Progenitor cell of endocrine pancreas (in vitro differentiated cells): ENCODE measurements around the gene NPAS1. TPM values are rescaled to one million over a fixed set of nuclear protein-coding genes. Genes with fewer than 3 reads are reported as not detected.

Experiments used
- DNase-seq: peaks from one replicate; pipeline ENCODE4 v3.0.0; 2021; ENCODE audit warnings: low spot score; ENCODE audit not compliant: unreplicated experiment
- H3K27ac Mint-ChIP-seq: 2 replicates; pipeline ENCODE4 v1.8.0; 2021; ENCODE audit warnings: mild to moderate bottlenecking, moderate library complexity, mixed read lengths
- H3K27me3 Mint-ChIP-seq: 2 replicates; pipeline ENCODE4 v1.8.0; 2021; ENCODE audit warnings: mixed read lengths
- H3K36me3 Mint-ChIP-seq: 2 replicates; pipeline ENCODE4 v1.8.0; 2022; ENCODE audit warnings: mixed read lengths; ENCODE audit not compliant: insufficient read depth
- H3K4me1 Mint-ChIP-seq: 2 replicates; pipeline ENCODE4 v1.8.0; 2021; ENCODE audit warnings: low read depth, mixed read lengths
- H3K4me3 Mint-ChIP-seq: 2 replicates; pipeline ENCODE4 v1.8.0; 2021; ENCODE audit warnings: low read depth, mild to moderate bottlenecking, moderate library complexity, mixed read lengths
- H3K9me3 Mint-ChIP-seq: 2 replicates; pipeline ENCODE4 v1.8.0; 2021; ENCODE audit warnings: low read depth, mixed read lengths
- total RNA-seq: library from RNA; stranded (reverse); gene quantifications from 2 replicates; pipeline ENCODE4 v1.2.1, GENCODE V29; 2021
- TF ChIP-seq, protein P1 (sequence below): fragments of 200-600 bp; sonication (generic); IDR thresholded peaks from one replicate; pipeline ENCODE4 v1.5.0; 2021; ENCODE audit warnings: antibody characterized with exemption, mild to moderate bottlenecking; ENCODE audit not compliant: unreplicated experiment

NPAS1 gene
- total RNA-seq, 1 donor from 2014 or later, result 2.4 TPM

DNA sequence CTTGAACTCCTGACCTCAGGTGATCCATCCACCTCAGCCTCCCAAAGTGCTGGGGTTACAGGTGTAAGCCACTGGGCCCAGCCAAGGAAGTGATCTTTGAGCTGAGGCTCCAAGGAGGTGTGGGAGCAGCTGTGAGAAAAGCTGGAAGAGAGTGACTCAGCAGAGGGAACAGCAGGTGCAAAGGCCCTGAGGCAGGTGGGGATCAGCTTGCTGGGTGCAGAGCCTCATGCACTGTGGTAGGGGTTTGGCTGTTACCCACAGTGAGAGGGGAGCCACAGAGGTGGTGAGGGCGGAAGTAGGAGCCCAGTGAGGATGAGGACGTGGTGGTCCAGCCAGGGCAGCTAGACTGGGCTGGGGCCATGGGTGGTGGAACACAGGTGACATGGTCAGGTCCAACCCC is 6.5 kb downstream of the NPAS1 start:
- Mint-ChIP-seq H3K4me1 (peaks cover 7% of the 10 kb centered on the region), H3K27me3 (peaks cover 63% of the 10 kb centered on the region), H3K9me3 (no peaks in the 10 kb centered on the region), H3K27ac (no peak overlapping the region), H3K36me3 (no peaks in the 10 kb centered on the region), H3K4me3 (no peak overlapping the region)
- DNase-seq, result no peak
- TF ChIP-seq, protein P1, sequence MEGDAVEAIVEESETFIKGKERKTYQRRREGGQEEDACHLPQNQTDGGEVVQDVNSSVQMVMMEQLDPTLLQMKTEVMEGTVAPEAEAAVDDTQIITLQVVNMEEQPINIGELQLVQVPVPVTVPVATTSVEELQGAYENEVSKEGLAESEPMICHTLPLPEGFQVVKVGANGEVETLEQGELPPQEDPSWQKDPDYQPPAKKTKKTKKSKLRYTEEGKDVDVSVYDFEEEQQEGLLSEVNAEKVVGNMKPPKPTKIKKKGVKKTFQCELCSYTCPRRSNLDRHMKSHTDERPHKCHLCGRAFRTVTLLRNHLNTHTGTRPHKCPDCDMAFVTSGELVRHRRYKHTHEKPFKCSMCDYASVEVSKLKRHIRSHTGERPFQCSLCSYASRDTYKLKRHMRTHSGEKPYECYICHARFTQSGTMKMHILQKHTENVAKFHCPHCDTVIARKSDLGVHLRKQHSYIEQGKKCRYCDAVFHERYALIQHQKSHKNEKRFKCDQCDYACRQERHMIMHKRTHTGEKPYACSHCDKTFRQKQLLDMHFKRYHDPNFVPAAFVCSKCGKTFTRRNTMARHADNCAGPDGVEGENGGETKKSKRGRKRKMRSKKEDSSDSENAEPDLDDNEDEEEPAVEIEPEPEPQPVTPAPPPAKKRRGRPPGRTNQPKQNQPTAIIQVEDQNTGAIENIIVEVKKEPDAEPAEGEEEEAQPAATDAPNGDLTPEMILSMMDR, result no peak

- peaks cover 6% of the 10 kb centered on the region for H3K4me1 Mint-ChIP-seq
- H3K4me3 Mint-ChIP-seq, result no peak overlapping the region
- TF ChIP-seq, protein P1, result no peak
- no peaks in the 10 kb centered on the region for H3K9me3 Mint-ChIP-seq
- no peak for DNase-seq
- peaks cover 62% of the 10 kb centered on the region for H3K27me3 Mint-ChIP-seq
- H3K36me3 Mint-ChIP-seq, result no peaks in the 10 kb centered on the region
- no peak overlapping the region for H3K27ac Mint-ChIP-seq
Observed at GRCh38 chr19:47026889-47027288, 7.3 kb downstream of the NPAS1 start.

DNA sequence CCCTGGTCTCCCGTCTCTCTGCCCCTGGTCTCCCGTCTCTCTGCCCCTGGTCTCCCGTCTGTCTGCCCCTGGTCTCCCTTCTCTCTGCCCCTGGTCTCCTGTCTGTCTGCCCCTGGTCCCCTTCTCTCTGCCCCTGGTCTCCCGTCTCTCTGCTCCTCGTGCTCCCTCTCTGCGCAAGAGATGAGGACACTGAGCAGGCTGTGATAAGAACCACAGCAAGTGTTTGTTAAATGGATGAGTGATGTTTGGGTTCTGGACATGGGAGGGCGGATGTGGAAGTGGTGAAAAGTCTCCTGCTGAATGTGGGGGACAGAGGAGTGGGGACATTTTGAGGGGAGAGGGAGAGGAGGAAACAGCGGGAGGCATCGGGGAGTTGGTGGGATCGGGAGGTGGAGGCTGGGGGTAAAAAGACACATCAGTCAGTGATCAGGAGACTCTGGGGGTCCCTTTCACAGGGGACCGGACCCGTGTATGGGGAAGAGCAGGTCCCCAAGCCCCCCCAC is 8.0 kb downstream of the NPAS1 start:
- peak overlapping the region; percentile 46 for H3K27ac Mint-ChIP-seq
- H3K4me1 Mint-ChIP-seq, result peaks cover 6% of the 10 kb centered on the region
- H3K27me3 Mint-ChIP-seq, result peaks cover 58% of the 10 kb centered on the region
- TF ChIP-seq, protein P1, result no peak
- H3K9me3 Mint-ChIP-seq, result no peaks in the 10 kb centered on the region
- H3K36me3 Mint-ChIP-seq, result no peaks in the 10 kb centered on the region
- H3K4me3 Mint-ChIP-seq, result no peak overlapping the region
- no peak for DNase-seq

DNA sequence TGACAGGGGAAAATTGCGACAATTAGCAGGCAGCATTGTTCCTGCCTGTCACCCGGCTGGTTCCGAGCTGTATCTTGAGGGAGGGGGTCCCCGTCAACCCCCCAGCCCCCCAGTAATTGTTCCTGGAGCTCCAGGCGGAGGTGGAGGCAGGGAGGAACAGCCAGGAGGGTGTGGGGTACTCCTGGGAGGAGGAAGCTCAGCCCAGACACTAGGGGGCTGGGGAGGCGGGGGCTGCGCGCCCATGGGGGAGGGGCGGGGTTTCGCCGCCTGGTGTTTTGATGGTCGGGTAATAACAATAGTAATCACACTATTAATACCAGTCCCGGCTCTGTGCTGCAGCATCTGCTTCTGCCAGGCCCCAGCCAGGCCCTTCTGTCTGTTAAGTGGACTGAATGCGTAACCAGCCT is 8.6 kb downstream of the NPAS1 start:
- no peak for DNase-seq
- peaks cover 52% of the 10 kb centered on the region for H3K27me3 Mint-ChIP-seq
- TF ChIP-seq, protein P1, result no peak
- no peaks in the 10 kb centered on the region for H3K36me3 Mint-ChIP-seq
- H3K4me3 Mint-ChIP-seq, result no peak overlapping the region
- peaks cover 3% of the 10 kb centered on the region for H3K4me1 Mint-ChIP-seq
- no peak overlapping the region for H3K27ac Mint-ChIP-seq
- H3K9me3 Mint-ChIP-seq, result no peaks in the 10 kb centered on the region

DNA sequence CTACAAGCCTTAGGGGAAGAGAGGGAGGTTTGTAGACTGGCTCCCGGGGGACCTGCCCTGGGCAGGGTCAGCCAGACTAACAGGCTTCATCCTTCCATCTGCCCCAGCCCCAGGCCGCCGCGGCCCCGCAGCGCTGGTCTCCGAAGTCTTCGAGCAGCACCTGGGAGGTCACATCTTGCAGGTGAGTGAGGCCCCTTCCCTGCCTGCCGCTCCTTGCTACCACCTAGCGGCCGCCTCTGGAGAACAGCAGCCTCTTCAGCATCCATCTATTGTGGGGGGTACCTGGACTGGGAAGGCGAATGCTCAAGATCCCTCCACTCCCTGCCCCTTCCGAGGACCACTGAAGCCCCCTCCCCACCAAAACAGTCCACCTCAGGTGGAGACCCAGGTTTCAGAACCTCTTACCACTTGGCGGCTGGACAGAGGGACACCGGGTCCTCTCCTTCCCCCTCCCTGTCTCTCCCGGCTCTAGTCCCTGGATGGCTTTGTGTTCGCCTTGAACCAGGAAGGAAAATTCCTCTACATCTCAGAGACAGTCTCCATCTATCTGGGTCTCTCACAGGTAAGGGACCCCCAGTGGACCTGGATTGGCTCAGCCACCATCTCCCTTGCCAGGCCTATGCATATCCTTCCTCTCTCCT is 12.7 kb downstream of the NPAS1 start:
- peaks cover 29% of the 10 kb centered on the region for H3K27me3 Mint-ChIP-seq
- H3K4me3 Mint-ChIP-seq, result no peak overlapping the region
- peak; percentile 68 for DNase-seq
- no peak overlapping the region for H3K27ac Mint-ChIP-seq
- no peaks in the 10 kb centered on the region for H3K9me3 Mint-ChIP-seq
- TF ChIP-seq, protein P1, result peak; percentile 81
- H3K36me3 Mint-ChIP-seq, result no peaks in the 10 kb centered on the region
- peaks cover 14% of the 10 kb centered on the region for H3K4me1 Mint-ChIP-seq
